ENCODE results near the gene UBE2R2.
"Not testable (repeated sequence)": the region's sequence is repeated elsewhere in the genome, so short reads cannot be mapped to it uniquely, and the experiment has no call there.

The UBE2R2 gene

GRCh38 chr9:33932078-33932807 is 115.3 kb downstream of the UBE2R2 start:
- DNase-seq: no peak

GRCh38 chr9:33934188-33934878 is 117.4 kb downstream of the UBE2R2 start:
- DNase-seq: no peak

GRCh38 chr9:33939924-33940874 is 123.2 kb downstream of the UBE2R2 start:
- no peak for DNase-seq

GRCh38 chr9:33942471-33943083 is 125.6 kb downstream of the UBE2R2 start:
- no peak for DNase-seq

GRCh38 chr9:33943389-33943788 is 126.4 kb downstream of the UBE2R2 start:
- no peak for DNase-seq

GRCh38 chr9:33946779-33947535 is 130.0 kb downstream of the UBE2R2 start:
- DNase-seq: no peak

GRCh38 chr9:33950371-33950770 is 133.4 kb downstream of the UBE2R2 start:
- DNase-seq: no peak

GRCh38 chr9:33952066-33952465 is 135.1 kb downstream of the UBE2R2 start:
- no peak for DNase-seq

- no peak for DNase-seq
Measured at GRCh38 chr9:33956544-33956943, 139.6 kb downstream of the UBE2R2 start.

GRCh38 chr9:33959725-33960124 is 142.8 kb downstream of the UBE2R2 start:
- DNase-seq: no peak

GRCh38 chr9:33962468-33962867 is 145.5 kb downstream of the UBE2R2 start:
- DNase-seq: not testable (repeated sequence)

- DNase-seq: no peak
Measured at GRCh38 chr9:33964086-33964768, 147.3 kb downstream of the UBE2R2 start.
